Breast epithelium (tissue), 3 donors: ENCODE results near the gene GUK1.

Experiments
- CTCF ChIP-seq, 3 donors: fragments of 450-650 bp; IDR thresholded peaks; one replicate each; pipeline ENCODE4 v1.5.1; 2016 to 2017; ENCODE audit warnings: antibody characterized with exemption in 3 of 3, mild to moderate bottlenecking in 3 of 3, moderate library complexity in 3 of 3
- POLR2A ChIP-seq: fragments of 450-650 bp; IDR thresholded peaks from one replicate; pipeline ENCODE4 v1.6.1; 2016; ENCODE audit warnings: antibody characterized with exemption, mild to moderate bottlenecking, moderate library complexity

- TF ChIP-seq POLR2A, result no peak
- no peak for TF ChIP-seq CTCF (IDR thresholded peaks at IDR 0.05)
Measured at GRCh38 chr1:228152097-228152917, 12.2 kb downstream of the GUK1 start.
